HG03432 (cell line): Measurements from ENCODE around the gene POC1A.

Experiments used
- ATAC-seq: cut with Tn5 transposase; IDR thresholded peaks from one replicate; pipeline ENCODE4 v1.9.1; 2021; ENCODE audit warnings: mild to moderate bottlenecking, moderate library complexity; ENCODE audit not compliant: unreplicated experiment

Gene POC1A

GRCh38 chr3:52088445-52089367, 65.5 kb downstream of the POC1A start:
- no peak for ATAC-seq

GRCh38 chr3:52087731-52088130, 66.5 kb downstream of the POC1A start:
- no peak for ATAC-seq

GRCh38 chr3:52086976-52087663, 67.1 kb downstream of the POC1A start:
- peak; percentile 39 for ATAC-seq

GRCh38 chr3:52086461-52086860, 67.8 kb downstream of the POC1A start:
- no peak for ATAC-seq

- no peak for ATAC-seq
Measured at GRCh38 chr3:52085681-52086282, 68.4 kb downstream of the POC1A start.

GRCh38 chr3:52084954-52085680, 69.1 kb downstream of the POC1A start:
- ATAC-seq: no peak

GRCh38 chr3:52084216-52084945, 69.8 kb downstream of the POC1A start:
- ATAC-seq: no peak

- ATAC-seq: no peak
Measured at GRCh38 chr3:52083556-52084087, 70.6 kb downstream of the POC1A start.

- no peak for ATAC-seq
Measured at GRCh38 chr3:52082951-52083350, 71.3 kb downstream of the POC1A start.

- ATAC-seq: no peak
Measured at GRCh38 chr3:52080830-52081719, 73.1 kb downstream of the POC1A start.

GRCh38 chr3:52079958-52080357, 74.3 kb downstream of the POC1A start:
- no peak for ATAC-seq

- no peak for ATAC-seq
Measured at GRCh38 chr3:52078781-52079560, 75.3 kb downstream of the POC1A start.

- no peak for ATAC-seq
Measured at GRCh38 chr3:52077925-52078324, 76.3 kb downstream of the POC1A start.

GRCh38 chr3:52076896-52077780, 77.1 kb downstream of the POC1A start:
- ATAC-seq: no peak

- ATAC-seq: no peak
Measured at GRCh38 chr3:52073490-52073889, 80.7 kb downstream of the POC1A start.

GRCh38 chr3:52072471-52072870, 81.8 kb downstream of the POC1A start:
- ATAC-seq: no peak

GRCh38 chr3:52072020-52072419, 82.2 kb downstream of the POC1A start:
- ATAC-seq: no peak
